Measurements from ENCODE around the gene AMOTL1.

- TF ChIP-seq POLR2AphosphoS5 (IDR thresholded peaks at IDR 0.05; ENCODE audit: borderline replicate concordance, low read depth, low read length) = no peak
- TF ChIP-seq EZH2 (IDR thresholded peaks at IDR 0.05) = no peak
- TF ChIP-seq FOXP2 (optimal IDR thresholded peaks at IDR 0.05; ENCODE audit: control extremely low read depth, extremely low read length, insufficient read depth) = no peak
Observed at GRCh38 chr11:94926271-94926625, 158.1 kb downstream of the AMOTL1 start.

Measured in SK-N-MC (cell line).